ENCODE measurements around the gene EEF1A1.

The EEF1A1 gene

GRCh38 chr6:73504160-73504559 lies 16.7 kb downstream of the EEF1A1 start:
- TF ChIP-seq ZNF274 (IDR thresholded peaks at IDR 0.05; ENCODE audit: low read depth, low read length), result no peak
- no peak overlapping the region for H3K4me3 ChIP-seq (ENCODE audit: low read length)

DNA sequence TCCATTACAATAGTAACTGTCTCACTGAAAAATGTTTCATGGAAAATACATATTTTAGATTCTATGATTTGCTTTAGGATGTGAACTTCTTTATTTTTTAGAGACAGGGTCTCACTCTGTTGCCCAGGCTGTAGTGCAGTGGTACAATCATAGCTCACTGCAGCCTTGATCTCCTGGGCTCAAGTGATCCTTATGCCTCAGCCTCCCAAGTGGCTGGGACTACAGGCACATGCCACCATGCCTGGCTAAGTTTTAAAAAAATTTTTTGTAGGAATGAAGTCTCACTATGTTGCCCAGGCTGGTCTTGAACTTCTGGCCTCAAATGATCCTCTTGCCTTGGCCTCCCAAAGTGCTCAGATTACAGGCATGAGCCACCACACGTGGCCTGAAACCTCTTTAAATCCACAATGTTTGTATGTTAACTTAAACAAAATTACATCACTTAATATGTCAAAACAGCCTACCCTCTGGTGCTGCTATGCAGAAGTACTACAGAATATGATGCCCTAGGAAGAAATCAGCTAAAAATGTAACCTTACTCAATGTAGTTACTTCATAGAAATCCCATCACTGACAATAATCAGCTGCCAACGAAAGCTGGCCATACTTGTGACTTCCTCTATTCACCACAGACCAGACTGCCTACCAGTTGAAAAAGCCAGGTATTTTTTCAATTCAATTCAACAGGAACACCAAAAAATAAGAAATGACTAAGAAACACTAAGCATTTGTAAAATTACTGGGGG lies 17.6 kb downstream of the EEF1A1 start:
- no peak overlapping the region for H3K4me3 ChIP-seq (ENCODE audit: low read length)
- TF ChIP-seq ZNF274 (IDR thresholded peaks at IDR 0.05; ENCODE audit: low read depth, low read length), result no peak

- TF ChIP-seq ZNF274 (IDR thresholded peaks at IDR 0.05; ENCODE audit: low read depth, low read length), result no peak
- no peak overlapping the region for H3K4me3 ChIP-seq (ENCODE audit: low read length)
These were observed 22.9 kb downstream of the EEF1A1 start for GRCh38 chr6:73497915-73498314.

DNA sequence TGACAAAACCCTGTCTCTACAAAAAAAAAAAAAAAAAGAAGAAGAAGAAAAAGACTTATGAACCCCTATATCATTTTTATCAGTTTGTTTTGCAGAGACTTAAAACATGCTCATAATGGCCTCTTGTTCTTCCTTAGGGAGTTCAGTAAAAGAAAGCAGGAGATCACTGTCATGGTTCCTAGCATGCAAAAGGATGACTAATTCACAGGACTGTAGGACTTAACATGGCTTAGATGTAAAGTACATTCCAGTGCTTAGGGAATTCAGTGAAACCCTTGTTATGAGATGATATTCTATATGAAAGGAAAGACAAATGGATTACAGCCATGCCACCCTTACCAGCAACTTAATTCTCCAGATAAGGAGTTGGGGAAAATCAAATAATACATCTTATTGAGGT lies 29.5 kb downstream of the EEF1A1 start:
- no peak for TF ChIP-seq ZNF274 (IDR thresholded peaks at IDR 0.05; ENCODE audit: low read depth, low read length)
- no peak overlapping the region for H3K4me3 ChIP-seq (ENCODE audit: low read length)

- no peak for TF ChIP-seq ZNF274 (IDR thresholded peaks at IDR 0.05; ENCODE audit: low read depth, low read length)
- no peak overlapping the region for H3K4me3 ChIP-seq (ENCODE audit: low read length)
These were observed 33.4 kb downstream of the EEF1A1 start for GRCh38 chr6:73487473-73487872.

DNA sequence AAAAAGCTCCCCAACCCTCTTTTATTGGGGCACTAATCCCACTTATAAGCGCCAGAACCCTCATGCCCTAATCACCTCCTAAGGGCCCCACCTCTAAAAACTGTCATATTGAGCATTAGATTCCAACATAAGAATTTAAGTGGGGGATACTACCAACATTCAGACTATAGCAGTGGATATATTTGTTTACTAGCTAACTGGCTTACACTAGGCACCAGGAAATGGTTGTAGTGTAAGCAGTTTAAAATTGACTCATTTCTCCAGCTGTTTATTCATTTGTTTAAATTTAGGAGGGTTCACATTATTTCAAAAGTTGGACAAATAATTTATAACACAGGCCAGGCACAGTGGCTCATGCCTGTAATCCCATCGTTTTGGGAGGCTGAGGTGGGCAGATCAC lies 36.4 kb downstream of the EEF1A1 start:
- no peak for TF ChIP-seq ZNF274 (IDR thresholded peaks at IDR 0.05; ENCODE audit: low read depth, low read length)
- no peak overlapping the region for H3K4me3 ChIP-seq (ENCODE audit: low read length)

DNA sequence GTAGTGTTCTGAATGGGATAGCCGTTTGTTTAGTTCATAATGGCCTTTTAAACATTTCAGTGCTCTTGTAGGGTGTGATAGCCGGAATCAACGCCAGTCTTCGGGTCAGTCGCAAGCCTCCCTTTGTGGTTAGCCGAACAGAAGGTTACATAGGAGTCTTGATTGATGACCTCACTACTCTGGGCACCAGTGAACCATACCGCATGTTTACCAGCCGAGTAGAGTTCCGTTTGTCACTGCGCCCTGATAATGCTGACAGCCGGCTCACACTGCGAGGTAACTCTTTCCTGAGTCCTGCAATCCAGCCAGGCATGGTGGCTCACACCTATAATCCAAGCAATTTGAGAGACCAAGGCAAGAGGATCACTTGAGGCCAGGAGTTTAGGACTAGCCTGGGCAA lies 38.9 kb downstream of the EEF1A1 start:
- no peak for TF ChIP-seq ZNF274 (IDR thresholded peaks at IDR 0.05; ENCODE audit: low read depth, low read length)
- H3K4me3 ChIP-seq (ENCODE audit: low read length), result no peak overlapping the region

- H3K4me3 ChIP-seq (ENCODE audit: low read length), result no peak overlapping the region
- TF ChIP-seq ZNF274 (IDR thresholded peaks at IDR 0.05; ENCODE audit: low read depth, low read length), result no peak
These were observed 43.4 kb downstream of the EEF1A1 start for GRCh38 chr6:73477407-73477806.

- no peak for TF ChIP-seq ZNF274 (IDR thresholded peaks at IDR 0.05; ENCODE audit: low read depth, low read length)
- H3K4me3 ChIP-seq (ENCODE audit: low read length), result no peak overlapping the region
These were observed 44.1 kb downstream of the EEF1A1 start for GRCh38 chr6:73476723-73477122.

DNA sequence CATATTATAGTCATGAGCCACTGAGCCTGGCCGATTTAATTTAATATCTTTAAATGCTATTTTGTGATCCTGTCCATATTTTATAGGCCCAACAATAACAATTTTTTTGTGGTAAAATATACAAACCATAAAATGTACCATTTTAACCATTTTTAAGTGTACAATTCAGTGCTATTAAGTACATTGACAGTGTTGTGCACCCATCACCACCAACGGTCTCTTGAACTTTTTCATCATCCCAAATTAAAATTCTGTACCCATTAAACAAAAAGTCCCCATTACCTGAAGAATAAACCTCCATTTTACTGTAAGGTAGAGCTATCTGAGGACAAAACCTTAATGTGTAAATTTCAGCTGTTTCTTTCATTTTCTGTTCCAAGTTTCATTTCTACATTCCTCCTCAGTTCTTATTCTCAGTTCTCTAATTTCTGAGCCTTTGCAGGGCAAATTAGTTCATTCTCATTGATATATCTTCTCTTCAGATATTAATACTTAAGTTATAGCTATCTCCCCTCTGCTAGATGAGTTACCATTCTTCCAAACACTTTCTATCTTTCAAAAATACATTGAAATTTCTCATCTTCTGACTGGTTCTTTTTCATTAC lies 49.0 kb downstream of the EEF1A1 start:
- peak overlapping the region; percentile 52 for H3K4me3 ChIP-seq (ENCODE audit: low read length)
- no peak for TF ChIP-seq ZNF274 (IDR thresholded peaks at IDR 0.05; ENCODE audit: low read depth, low read length)

Data from GM08714 (cell line).